Psoas muscle (tissue), 8 donors: ENCODE measurements around the gene GSTO2. TPM values are rescaled to one million over a fixed set of nuclear protein-coding genes. Genes with fewer than 3 reads are reported as not detected.

Experiments
- ATAC-seq, 4 donors: fragments of 200-7000 bp; cut with Tn5 transposase; one replicate each; pipeline ENCODE4 v1.9.1; 2020; ENCODE audit warnings: moderate library complexity in 3 of 4, mild to moderate bottlenecking in 2 of 4
- DNase-seq, 2 donors: peaks; one replicate each; pipeline ENCODE4 v3.0.0-alpha.2; 2020
- H3K27ac ChIP-seq: fragments of 200-600 bp; one replicate; pipeline ENCODE4 v1.8.0; 2022
- H3K27me3 ChIP-seq, 3 donors: fragments of 200-600 bp in 1 of 3; one replicate each; pipeline versions ENCODE4 v1.6.1 to v1.8.0; 2013 to 2022; ENCODE audit warnings: low read length in 2 of 3, mild to moderate bottlenecking in 2 of 3, moderate library complexity in 1 of 3; ENCODE audit not compliant: insufficient read depth in 3 of 3
- H3K36me3 ChIP-seq, 2 donors: fragments of 200-600 bp in 1 of 2; one replicate each; pipeline versions ENCODE4 v1.6.1 to v1.8.0; 2013 to 2022; ENCODE audit warnings: low read depth in 1 of 2, mild to moderate bottlenecking in 1 of 2, moderate library complexity in 1 of 2; ENCODE audit not compliant: insufficient read depth in 1 of 2
- H3K4me1 ChIP-seq: fragments of 200-600 bp; one replicate; pipeline ENCODE4 v1.8.0; 2022
- H3K4me3 ChIP-seq: fragments of 200-600 bp; one replicate; pipeline ENCODE4 v1.8.0; 2022; ENCODE audit warnings: mild to moderate bottlenecking
- H3K9me3 ChIP-seq: fragments of 200-600 bp; one replicate; pipeline ENCODE4 v1.8.0; 2022
- CTCF ChIP-seq: fragments of 200-600 bp; IDR thresholded peaks from one replicate; pipeline ENCODE4 v1.8.0; 2022; ENCODE audit warnings: antibody characterized with exemption
- WGBS, 3 donors: extraction: QIAGEN DNeasy Blood & Tissue Kit; methylation state at CpG; one replicate each; pipeline versions ENCODE4 v1.1.6 to v1.1.7; 2013; 5-methylcytosine and 5-hydroxymethylcytosine counted together
- intact Hi-C, 2 donors: fragments of 100-400 bp; cut with DNase I; formaldehyde crosslinking; loops; one replicate each; pipeline versions ENCODE4 v1.11.0 to v1.14.2; 2022
- polyA plus RNA-seq, 3 donors: library from polyadenylated mRNA; stranded (reverse); fragments of 200-250 nt; gene quantifications; one replicate each; pipeline ENCODE4 v1.2.3, GENCODE V29; 2013
- total RNA-seq, 4 donors: library from RNA; stranded (reverse); fragmentation: NEBNext Ultra II Directional in 2 of 4; extraction: Animal tissue kit (Norgen Biotek cat#: 25700) in 2 of 4; gene quantifications; one replicate each; pipeline versions ENCODE4 v1.2.1 to v1.2.4, GENCODE V29; 2021 to 2023
- donor health status: healthy with polysubstance abuse.
- donor health status: DM: no; HTN: no; CAD: no; lungs with moderate emphysema.
- donor health status: Bipolar disorder and iron deficiency.
- donor health status: healthy.
- donor health status: DM: yes; HTN: yes; CAD: no.
- donor health status: DM: no; HTN: no; CAD: no.
- donor health status: DM: no; HTN: no; CAD: no.
- donor health status: DM: yes; HTN: yes; CAD: no.

The GSTO2 gene
- total and polyA plus RNA-seq, 7 donors = 0.23 to 4.6 (median 1.4) TPM

- WGBS, 3 donors = 74 to 80% (median 75%) methylated on average over 4 of the region's 4 CpGs
- intact Hi-C loops = no loop called here
- H3K27me3 ChIP-seq = no peaks in the 10 kb centered on the region
- H3K4me1 ChIP-seq = peaks cover 12% of the 10 kb centered on the region
- H3K4me3 ChIP-seq = no peak overlapping the region
- ATAC-seq (no peak), DNase-seq (no peak)
- no peaks in the 10 kb centered on the region for H3K9me3 ChIP-seq
- no peak overlapping the region for H3K27ac ChIP-seq
- H3K36me3 ChIP-seq = no peaks in the 10 kb centered on the region
- TF ChIP-seq CTCF = no peak
These were observed 78.5 kb downstream of the GSTO2 start for GRCh38 chr10:104347295-104348045.

GRCh38 chr10:104348601-104349000, 79.6 kb downstream of the GSTO2 start:
- WGBS, 3 donors = 65 to 73% (median 67%) methylated on average over 2 of the region's 2 CpGs
- ATAC-seq = no peak
- no peaks in the 10 kb centered on the region for H3K27me3 ChIP-seq

GRCh38 chr10:104349623-104350126, 80.7 kb downstream of the GSTO2 start:
- TF ChIP-seq CTCF = no peak
- peak overlapping the region; percentile 31 for H3K4me3 ChIP-seq

More at GRCh38 chr10:104348601-104349000, 79.6 kb downstream of the GSTO2 start:
- intact Hi-C loops = no loop called here
- Histone ChIP-seq H3K9me3 (no peaks in the 10 kb centered on the region), H3K4me3 (no peak overlapping the region), H3K36me3 (no peaks in the 10 kb centered on the region), H3K27ac (no peak overlapping the region), H3K4me1 (peaks cover 18% of the 10 kb centered on the region)
- DNase-seq = no peak
- no peak for TF ChIP-seq CTCF

GRCh38 chr10:104350127-104350635, 81.2 kb downstream of the GSTO2 start:
- TF ChIP-seq CTCF = peak; percentile 72
- Histone ChIP-seq H3K27me3 (peaks cover 0 to 3% (median 0%) of the 10 kb centered on the region in 3 donors), H3K36me3 (no peaks in the 10 kb centered on the region), H3K4me1 (peaks cover 17% of the 10 kb centered on the region), H3K9me3 (no peaks in the 10 kb centered on the region), H3K27ac (peak overlapping the region; percentile 64), H3K4me3 (peak overlapping the region; percentile 31)
- whole genome bisulfite sequencing, 3 donors = 35 to 39% (median 36%) methylated on average over 6 of the region's 6 CpGs
- intact Hi-C loops = loop anchor here (1.0 to 5.0 kb wide), 2 partner anchors 58 to 59 kb away; no protein-coding TSS in a partner anchor
- DNase-seq (no peak), ATAC-seq (peak; percentile 73 to 85 (median 77))

More at GRCh38 chr10:104349623-104350126, 80.7 kb downstream of the GSTO2 start:
- intact Hi-C loops = loop anchor here (1.0 to 5.0 kb wide), 2 partner anchors 57 to 58 kb away; no protein-coding TSS in a partner anchor
- Histone ChIP-seq H3K4me1 (peaks cover 17% of the 10 kb centered on the region), H3K9me3 (no peaks in the 10 kb centered on the region), H3K36me3 (no peaks in the 10 kb centered on the region), H3K27ac (peak overlapping the region; percentile 64), H3K27me3 (no peaks in the 10 kb centered on the region)
- 44 to 47% (median 45%) methylated on average over 5 of the region's 5 CpGs for WGBS, 3 donors
- DNase-seq = no peak
- peak; percentile 34 to 51 (median 40) for ATAC-seq
